ENCODE results near the gene ZXDA.
A peak's percentile ranks its signal among the peaks of the same experiment; 100 is the strongest.
"Not testable (repeated sequence)": the region's sequence is repeated elsewhere in the genome, so short reads cannot be mapped to it uniquely, and the experiment has no call there.

ZXDA gene

GRCh38 chrX:57910287-57910912 is at the start of gene ZXDA:
Gene ZXDA, minus strand, starts transcription at chrX:57910458. Its CDS starts 38 bp downstream, at chrX:57910420.
- not testable (repeated sequence) for DNase-seq

- DNase-seq: no peak
These were observed 42.0 kb upstream of the ZXDA start for GRCh38 chrX:57952320-57952678.

GRCh38 chrX:57951666-57952319 is 41.5 kb upstream of the ZXDA start:
- no peak for DNase-seq

- no peak for DNase-seq
These were observed 23.1 kb upstream of the ZXDA start for GRCh38 chrX:57933321-57933720.

GRCh38 chrX:57932266-57932665 is 22.0 kb upstream of the ZXDA start:
- DNase-seq: no peak

- DNase-seq: no peak
These were observed 19.8 kb upstream of the ZXDA start for GRCh38 chrX:57930051-57930450.

- DNase-seq: peak; percentile 6 to 30
These were observed 19.1 kb upstream of the ZXDA start for GRCh38 chrX:57929373-57929772.

GRCh38 chrX:57925806-57926205 is 15.5 kb upstream of the ZXDA start:
- no peak for DNase-seq

GRCh38 chrX:57918750-57919436 is 8.6 kb upstream of the ZXDA start:
- peak in 1 of 2 experiments; percentile 23 for DNase-seq

GRCh38 chrX:57915680-57916079 is 5.4 kb upstream of the ZXDA start:
- no peak for DNase-seq

GRCh38 chrX:57909595-57910286 is 517 bp downstream of the ZXDA start:
- DNase-seq: peak in 1 of 2 experiments; percentile 4

- not testable (repeated sequence) for DNase-seq
These were observed 1.2 kb downstream of the ZXDA start for GRCh38 chrX:57908972-57909594.

- DNase-seq: no peak
These were observed 3.5 kb downstream of the ZXDA start for GRCh38 chrX:57906790-57907189.

- no peak for DNase-seq
These were observed 5.1 kb downstream of the ZXDA start for GRCh38 chrX:57905141-57905540.

GRCh38 chrX:57904176-57904880 is 5.9 kb downstream of the ZXDA start:
- no peak for DNase-seq

GRCh38 chrX:57902633-57903032 is 7.6 kb downstream of the ZXDA start:
- DNase-seq: no peak

GRCh38 chrX:57901466-57901865 is 8.8 kb downstream of the ZXDA start:
- DNase-seq: no peak

GRCh38 chrX:57900975-57901374 is 9.3 kb downstream of the ZXDA start:
- no peak for DNase-seq

GRCh38 chrX:57899906-57900305 is 10.4 kb downstream of the ZXDA start:
- DNase-seq: no peak

GRCh38 chrX:57899064-57899463 is 11.2 kb downstream of the ZXDA start:
- no peak for DNase-seq

GRCh38 chrX:57871463-57871862 is 38.8 kb downstream of the ZXDA start:
- no peak for DNase-seq

Data from NCI-H524 (cell line).